GM21526 (cell line): Measurements from ENCODE around the gene ANXA5.

Source experiments
- ATAC-seq: cut with Tn5 transposase; IDR thresholded peaks from one replicate; pipeline ENCODE4 v1.9.1; 2021; ENCODE audit warnings: moderate library complexity; ENCODE audit not compliant: unreplicated experiment, low FRiP score

The ANXA5 gene

DNA sequence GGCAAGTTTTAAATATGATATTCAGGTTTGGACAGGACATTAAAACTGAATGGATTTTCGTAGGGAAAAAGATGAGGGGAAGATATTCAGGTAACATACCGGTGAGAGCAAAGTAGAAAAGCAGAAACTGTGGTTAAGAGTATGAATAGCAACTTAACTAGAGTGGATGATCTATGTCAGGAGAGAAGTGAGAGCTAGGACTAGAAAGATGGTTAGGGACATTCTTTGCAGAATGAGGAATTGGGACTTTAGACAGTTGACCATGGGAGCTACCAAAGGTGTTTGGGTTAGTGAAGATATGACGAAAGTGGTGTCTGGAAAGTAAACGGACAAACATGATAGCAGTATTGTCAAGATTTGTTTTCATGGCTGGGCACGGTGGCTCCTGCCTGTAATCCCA, 45.2 kb downstream of the ANXA5 start:
- no peak for ATAC-seq

DNA sequence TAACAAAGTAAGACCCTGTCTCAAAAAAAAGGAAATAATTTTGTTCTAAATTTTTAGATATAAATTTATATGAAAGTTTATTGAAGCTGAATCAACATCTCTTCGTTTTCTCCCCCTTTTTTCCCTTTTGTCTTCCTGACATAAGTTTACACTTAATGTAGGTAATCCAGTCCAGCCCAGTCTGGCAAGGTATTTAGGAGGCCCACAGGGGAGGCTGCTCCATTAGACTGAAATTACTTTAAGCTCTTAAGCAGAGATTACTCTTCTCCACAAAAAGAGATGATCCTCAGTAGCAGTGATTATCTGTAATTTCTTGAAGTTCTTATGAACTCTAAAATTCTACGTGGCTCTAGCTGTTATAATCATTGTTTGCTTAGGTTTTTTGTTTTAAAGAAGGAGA, 46.0 kb downstream of the ANXA5 start:
- no peak for ATAC-seq

DNA sequence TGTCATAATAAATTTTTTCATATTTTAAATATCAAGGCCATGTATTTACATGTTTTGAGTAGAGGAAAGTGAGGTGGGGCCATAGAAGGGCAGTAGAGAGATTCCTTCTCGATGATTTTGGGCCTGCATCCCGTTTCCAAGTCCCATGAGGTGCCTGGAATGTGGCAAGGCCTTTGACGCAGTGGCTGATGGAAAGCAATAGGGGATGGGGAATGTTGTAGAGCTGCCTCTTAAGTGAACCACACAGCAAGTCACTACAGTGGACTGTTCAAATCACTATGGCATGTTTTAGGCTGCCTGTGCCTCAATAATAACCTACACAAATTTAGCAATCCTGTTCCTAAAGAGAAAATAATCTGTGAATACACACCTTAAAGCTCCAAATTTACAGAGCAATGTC, 48.3 kb downstream of the ANXA5 start:
- ATAC-seq, result no peak

DNA sequence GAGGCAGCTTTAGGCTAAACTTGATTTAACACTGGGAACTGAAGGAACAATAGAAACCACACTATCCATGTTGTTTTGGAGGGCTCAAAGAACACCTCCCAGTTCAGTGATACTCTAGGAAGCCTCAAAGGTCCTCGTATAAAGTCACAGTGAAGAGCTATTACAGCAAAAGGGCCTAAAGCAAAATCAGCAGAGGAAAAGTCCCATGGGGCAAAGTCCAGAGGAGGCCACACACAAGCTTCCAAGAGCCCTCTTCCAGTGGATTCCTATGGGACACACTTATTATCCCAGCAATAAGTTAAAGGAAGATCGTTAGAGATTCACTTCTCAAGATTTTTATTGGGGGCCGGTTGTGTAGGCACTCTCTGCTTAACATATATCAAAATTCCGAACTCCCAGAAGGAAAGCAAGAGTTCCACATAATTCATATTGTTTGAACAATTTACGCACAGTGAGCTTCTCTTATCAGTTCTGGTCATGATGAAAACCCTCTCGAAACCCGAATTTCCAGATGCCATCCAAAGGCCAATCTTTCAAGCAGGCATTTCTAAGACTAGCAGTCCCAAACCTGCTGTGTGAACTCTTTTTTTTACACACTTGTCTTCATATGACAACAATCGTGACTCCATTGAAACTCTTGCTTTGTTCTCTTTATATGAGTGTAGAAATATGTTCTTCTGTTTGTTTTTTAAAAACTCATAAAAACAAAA, 53.7 kb downstream of the ANXA5 start:
- no peak for ATAC-seq

DNA sequence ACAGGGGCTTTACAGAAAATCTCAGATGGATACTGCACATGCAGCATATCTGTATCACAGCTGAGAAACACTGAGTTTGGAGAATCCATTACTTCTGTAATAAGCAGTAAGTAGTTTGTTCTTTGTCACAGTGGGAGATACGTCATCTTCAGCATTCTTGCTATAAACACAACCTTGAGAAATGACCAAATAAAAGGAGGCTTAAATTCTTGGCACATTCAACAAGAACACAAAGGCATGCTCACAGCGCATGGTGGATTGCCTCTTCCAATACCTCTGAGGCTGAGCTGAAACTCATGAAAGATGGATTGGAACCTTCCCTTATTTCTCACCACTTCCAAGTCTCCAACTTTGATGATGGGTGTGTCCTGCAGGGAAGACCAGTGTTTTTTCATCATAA, 54.5 kb downstream of the ANXA5 start:
- no peak for ATAC-seq

DNA sequence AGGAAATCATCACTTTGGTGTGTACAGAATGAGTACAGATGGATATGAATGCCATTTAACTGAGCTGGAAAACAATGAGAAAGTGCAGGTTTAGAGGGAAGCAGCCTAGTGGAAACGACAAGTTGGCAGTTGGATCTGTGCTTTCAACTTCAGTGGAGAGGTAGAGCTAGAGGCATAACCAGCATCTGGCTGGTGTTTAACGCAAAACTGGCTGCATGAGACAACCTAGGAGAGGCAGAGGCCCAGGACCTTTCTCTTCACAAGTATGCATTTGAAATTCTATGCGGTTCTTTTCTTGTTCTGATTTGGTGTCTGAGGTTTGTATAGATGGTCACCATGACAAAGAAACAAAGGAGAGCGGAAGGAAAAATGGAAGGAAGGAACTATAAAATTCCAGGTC, 63.1 kb downstream of the ANXA5 start:
- no peak for ATAC-seq

DNA sequence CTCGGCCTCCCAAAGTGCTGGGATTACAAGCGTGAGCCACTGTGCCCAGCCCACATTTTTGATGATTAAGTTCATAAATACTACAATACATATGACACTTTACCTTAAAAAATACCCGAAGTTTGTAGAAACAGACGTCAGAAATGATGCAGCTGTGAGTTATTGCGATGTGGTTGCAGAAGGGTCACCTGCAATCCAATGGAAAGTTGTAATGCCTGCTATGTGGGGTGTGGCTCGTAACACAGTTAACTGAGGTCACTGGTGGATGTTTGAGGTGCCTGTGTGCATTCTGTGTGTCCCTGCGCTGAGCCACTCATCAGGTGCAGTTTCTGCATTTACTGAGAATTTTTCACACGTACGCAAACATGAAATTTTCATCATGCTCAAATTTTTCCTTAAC, 64.1 kb downstream of the ANXA5 start:
- ATAC-seq, result no peak
